Esophagus muscularis mucosa (tissue), 4 donors: ENCODE data around the gene OR2S2. TPM values are rescaled to one million over a fixed set of nuclear protein-coding genes. Genes with fewer than 3 reads are reported as not detected.

Experiments
- DNase-seq: peaks from one replicate; pipeline ENCODE4 v3.0.0-alpha.2; 2017; ENCODE audit errors: extremely low spot score
- H3K27ac ChIP-seq, 4 donors: fragments of 200-600 bp; sonication (generic); replicated peaks in 1 of 4; 1 replicate in 3 of 4; 2 replicates in 1 of 4; pipeline ENCODE4 v1.5.1; 2016 to 2019; ENCODE audit warnings: mild to moderate bottlenecking in 1 of 4
- H3K27me3 ChIP-seq, 4 donors: fragments of 200-600 bp; sonication (generic); one replicate each; pipeline versions ENCODE4 v1.5.1 to v1.6.0; 2016 to 2019
- H3K36me3 ChIP-seq, 4 donors: fragments of 200-600 bp; sonication (generic); one replicate each; pipeline ENCODE4 v1.5.1; 2016 to 2019
- H3K4me1 ChIP-seq, 4 donors: fragments of 200-600 bp; sonication (generic); one replicate each; pipeline ENCODE4 v1.5.1; 2016 to 2019
- H3K4me3 ChIP-seq, 4 donors: fragments of 200-600 bp; sonication (generic); 1 replicate in 2 of 4; 2 replicates in 2 of 4; pipeline ENCODE4 v1.5.1; 2016 to 2019; ENCODE audit warnings: mild to moderate bottlenecking in 4 of 4, moderate library complexity in 1 of 4
- H3K9me3 ChIP-seq, 4 donors: fragments of 200-600 bp; sonication (generic); 1 replicate in 3 of 4; 2 replicates in 1 of 4; pipeline ENCODE4 v1.5.1; 2016 to 2019
- EP300 ChIP-seq: sonication (generic); formaldehyde crosslinking; IDR thresholded peaks from one replicate; pipeline ENCODE4 v1.6.1; 2017; ENCODE audit warnings: antibody characterized with exemption
- POLR2A ChIP-seq: fragments of 450-650 bp; IDR thresholded peaks from one replicate; pipeline ENCODE4 v1.6.1; 2017; ENCODE audit warnings: antibody characterized with exemption, moderate library complexity, mild to moderate bottlenecking, low read depth
- POLR2AphosphoS5 ChIP-seq, 2 donors: sonication (generic); formaldehyde crosslinking; IDR thresholded peaks; one replicate each; pipeline ENCODE4 v1.6.1; 2017; ENCODE audit warnings: antibody characterized with exemption in 2 of 2
- WGBS: methylation state at CpG from one replicate; pipeline ENCODE4 v1.1.5; 2018; 5-methylcytosine and 5-hydroxymethylcytosine counted together
- intact Hi-C: fragments of 100-400 bp; cut with DNase I; formaldehyde crosslinking; loops from one replicate; pipeline ENCODE4 v1.15.1; 2023
- total RNA-seq, 4 donors: library from RNA; depleted of rRNA; stranded (reverse); fragments of >200 nt; gene quantifications; one replicate each; pipeline versions ENCODE4 v1.1.0 to v1.2.1, GENCODE V29; 2016
- TF ChIP-seq, protein P1 (sequence below), 3 experiments: fragments of 200-600 bp in 2 of 3; fragments of 450-650 bp in 1 of 3; sonication (generic) in 2 of 3; IDR thresholded peaks; one replicate each; pipeline ENCODE4 v1.5.1; 2017 to 2019; ENCODE audit warnings: antibody characterized with exemption in 3 of 3, mild to moderate bottlenecking in 2 of 3, moderate library complexity in 1 of 3

OR2S2 gene
- total RNA-seq, 4 donors from 2014 or later, result not detected

DNA sequence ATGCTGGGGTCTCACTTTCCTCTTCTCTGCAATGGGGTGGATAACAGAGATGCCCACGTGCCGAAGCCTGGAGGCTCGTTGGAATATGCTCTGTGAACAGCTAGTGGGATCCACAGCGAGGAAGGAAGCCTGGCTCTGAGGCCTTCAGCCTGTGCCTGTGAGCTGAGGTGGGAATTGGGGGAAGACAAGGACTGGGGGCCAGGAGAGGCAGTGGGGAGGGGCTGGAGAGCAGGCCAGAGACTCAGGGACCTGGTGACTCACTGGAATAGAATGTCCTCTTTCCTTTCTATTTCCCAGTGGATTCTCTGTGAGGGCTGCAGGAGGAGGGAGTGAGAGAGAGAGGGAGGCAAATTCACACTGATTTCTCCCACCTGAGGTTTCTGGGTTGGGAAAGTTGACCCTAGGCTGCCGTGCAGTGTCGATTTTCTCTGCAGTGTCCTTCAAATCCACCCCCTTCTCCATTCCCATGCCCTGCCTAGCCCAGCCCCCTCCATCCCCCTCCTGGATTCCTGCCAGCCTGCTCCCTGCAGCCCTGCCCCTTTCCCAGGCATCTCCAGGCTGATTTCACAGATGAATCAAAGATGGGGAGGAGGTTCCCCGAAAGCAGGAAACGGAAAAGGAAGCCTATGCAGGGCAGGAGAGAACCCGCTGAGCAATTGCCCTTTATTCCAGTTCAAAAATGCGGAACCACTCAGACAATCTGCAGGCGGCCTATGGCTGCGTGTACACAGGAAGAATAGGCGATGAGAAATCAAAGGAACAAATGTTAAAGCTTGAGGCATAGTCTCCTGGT is 50.0 kb downstream of the OR2S2 start:
- H3K4me3 ChIP-seq, result peak overlapping the region; percentile 43 to 60 (median 48)
- WGBS, result 22% methylated on average over 13 of the region's 13 CpGs
- intact Hi-C loops, result no loop called here
- H3K36me3 ChIP-seq, result no peaks in the 10 kb centered on the region
- DNase-seq, result no peak
- H3K4me1 ChIP-seq, result peaks cover 78 to 90% (median 84%) of the 10 kb centered on the region in 4 donors
- no peaks in the 10 kb centered on the region for H3K27me3 ChIP-seq
- peak overlapping the region; percentile 91 to 97 (median 93) for H3K27ac ChIP-seq
- no peaks in the 10 kb centered on the region for H3K9me3 ChIP-seq
- TF ChIP-seq POLR2AphosphoS5 (IDR thresholded peaks at IDR 0.05) (peak; percentile 73 to 87), POLR2A (no peak), EP300 (no peak)
- TF ChIP-seq, protein P1, sequence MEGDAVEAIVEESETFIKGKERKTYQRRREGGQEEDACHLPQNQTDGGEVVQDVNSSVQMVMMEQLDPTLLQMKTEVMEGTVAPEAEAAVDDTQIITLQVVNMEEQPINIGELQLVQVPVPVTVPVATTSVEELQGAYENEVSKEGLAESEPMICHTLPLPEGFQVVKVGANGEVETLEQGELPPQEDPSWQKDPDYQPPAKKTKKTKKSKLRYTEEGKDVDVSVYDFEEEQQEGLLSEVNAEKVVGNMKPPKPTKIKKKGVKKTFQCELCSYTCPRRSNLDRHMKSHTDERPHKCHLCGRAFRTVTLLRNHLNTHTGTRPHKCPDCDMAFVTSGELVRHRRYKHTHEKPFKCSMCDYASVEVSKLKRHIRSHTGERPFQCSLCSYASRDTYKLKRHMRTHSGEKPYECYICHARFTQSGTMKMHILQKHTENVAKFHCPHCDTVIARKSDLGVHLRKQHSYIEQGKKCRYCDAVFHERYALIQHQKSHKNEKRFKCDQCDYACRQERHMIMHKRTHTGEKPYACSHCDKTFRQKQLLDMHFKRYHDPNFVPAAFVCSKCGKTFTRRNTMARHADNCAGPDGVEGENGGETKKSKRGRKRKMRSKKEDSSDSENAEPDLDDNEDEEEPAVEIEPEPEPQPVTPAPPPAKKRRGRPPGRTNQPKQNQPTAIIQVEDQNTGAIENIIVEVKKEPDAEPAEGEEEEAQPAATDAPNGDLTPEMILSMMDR (IDR thresholded peaks at IDR 0.05), result no peak

Other genes starting within 250 kb of the OR2S2 start
- 1,000 to 10,000 TPM in 3 of 4 donors, 100 to 1,000 TPM in 1; 934 to 1,435 (median 1,196) TPM for gene TLN1, start 226.0 kb downstream of the OR2S2 start, total RNA-seq
- 10 to 100 TPM; 65.6 to 97.3 (median 85.4) TPM for gene CREB3, start 225.5 kb downstream of the OR2S2 start, total RNA-seq
- 10 to 100 TPM; 44.0 to 67.8 (median 55.5) TPM for gene GBA2, start 208.9 kb downstream of the OR2S2 start, total RNA-seq
- 10 to 100 TPM; 22.0 to 31.8 (median 26.8) TPM for gene RGP1, start 208.9 kb downstream of the OR2S2 start, total RNA-seq
- gene MSMP, start 203.9 kb downstream of the OR2S2 start, total RNA-seq, result 1 to 10 TPM in 1 of 4 donors, not detected in 3; 1.3 TPM
- 10 to 100 TPM; 22.0 to 35.9 (median 29.7) TPM for gene NPR2, start 166.6 kb downstream of the OR2S2 start, total RNA-seq
- gene SPAG8, start 145.9 kb downstream of the OR2S2 start, total RNA-seq, result 1 to 10 TPM in 1 of 4 donors, under 1 TPM in 3; 0.65 to 2.0 (median 0.83) TPM
- gene HINT2, start 143.1 kb downstream of the OR2S2 start, total RNA-seq, result 10 to 100 TPM; 23.4 to 32.4 (median 27.5) TPM
- not detected for gene FAM221B, start 129.4 kb downstream of the OR2S2 start, total RNA-seq
- gene TMEM8B, start 128.9 kb downstream of the OR2S2 start, total RNA-seq, result 10 to 100 TPM in 3 of 4 donors, 1 to 10 TPM in 1; 10.0 to 27.0 (median 20.3) TPM
- not detected for gene OR13J1, start 87.8 kb downstream of the OR2S2 start, total RNA-seq
- 10 to 100 TPM in 2 of 4 donors, 1 to 10 TPM in 2; 3.7 to 53.0 (median 15.6) TPM for gene HRCT1, start 52.0 kb downstream of the OR2S2 start, total RNA-seq
- 1 to 10 TPM; 2.1 to 5.7 (median 2.8) TPM for gene SPAAR, start 48.7 kb downstream of the OR2S2 start, total RNA-seq
- 10 to 100 TPM; 16.6 to 24.2 (median 19.0) TPM for gene RECK, start 78.8 kb upstream of the OR2S2 start, total RNA-seq
- 10 to 100 TPM; 51.3 to 84.9 (median 59.6) TPM for gene GLIPR2, start 178.6 kb upstream of the OR2S2 start, total RNA-seq
- 1 to 10 TPM in 1 of 4 donors, under 1 TPM in 3; 0.39 to 1.0 (median 0.46) TPM for gene CCIN, start 211.2 kb upstream of the OR2S2 start, total RNA-seq
- gene CLTA, start 232.8 kb upstream of the OR2S2 start, total RNA-seq, result 100 to 1,000 TPM; 125 to 178 (median 159) TPM